GM21786 (cell line): ENCODE data around the gene TCF4.
A peak's percentile ranks its signal among the peaks of the same experiment; 100 is the strongest.

Experiments used
- ATAC-seq: cut with Tn5 transposase; IDR thresholded peaks from one replicate; pipeline ENCODE4 v1.9.1; 2021; ENCODE audit not compliant: unreplicated experiment

TCF4 gene

DNA sequence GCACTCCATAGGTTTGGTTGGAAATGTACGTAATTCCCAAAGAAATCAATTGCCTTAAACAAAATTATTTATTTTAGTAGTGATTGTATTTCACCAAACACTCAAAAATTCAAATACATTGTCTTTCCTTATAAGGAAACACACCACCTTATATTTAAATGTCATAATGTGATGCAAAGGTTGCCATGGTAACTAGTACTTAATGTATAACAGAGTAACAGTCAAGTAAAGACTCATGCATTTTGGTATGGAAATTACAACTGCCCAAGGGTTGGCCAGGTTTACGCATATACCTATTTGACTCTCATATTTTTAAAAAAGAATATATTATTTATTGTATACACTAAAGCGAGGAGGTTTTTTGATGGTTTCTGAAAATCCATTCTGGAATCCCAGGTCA lies 231.2 kb downstream of the TCF4 start:
- ATAC-seq, result no peak

DNA sequence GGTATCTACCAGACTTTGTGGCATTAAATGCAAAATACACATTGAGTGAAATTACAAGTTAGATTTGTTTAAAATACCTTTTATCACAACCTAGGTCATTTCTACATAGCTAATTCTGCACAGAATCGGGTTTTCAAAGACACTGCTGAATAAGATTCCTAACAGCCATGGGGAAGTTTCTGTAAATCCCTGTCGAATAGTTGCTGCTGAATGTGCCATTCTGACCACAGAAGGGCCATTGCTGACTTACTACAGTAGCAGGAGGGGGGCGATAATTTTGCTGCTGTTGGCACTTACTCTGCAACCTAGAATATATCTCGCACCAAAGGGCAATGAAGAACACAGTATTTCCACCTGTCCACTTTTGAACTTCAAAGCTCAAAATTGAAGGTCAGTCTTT lies 232.8 kb downstream of the TCF4 start:
- no peak for ATAC-seq

DNA sequence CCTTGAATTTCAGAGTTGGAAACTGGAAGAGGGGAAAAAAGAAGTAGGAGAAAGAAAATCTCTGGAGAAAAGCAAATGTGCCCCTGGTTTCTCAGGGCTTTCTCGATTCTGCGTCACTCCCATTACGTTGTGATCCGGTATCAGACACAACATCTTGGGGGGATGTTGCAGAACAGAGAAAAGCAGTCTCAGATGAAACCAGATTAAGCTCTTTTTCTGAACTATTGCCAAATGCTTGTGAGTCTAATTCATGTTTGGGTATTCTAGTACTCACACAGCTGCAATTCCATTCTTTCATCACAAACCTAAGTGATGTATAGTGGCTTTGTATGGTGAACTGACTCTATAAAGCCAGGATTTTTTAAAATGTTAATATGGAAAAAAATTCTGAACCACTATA lies 233.2 kb downstream of the TCF4 start:
- ATAC-seq, result no peak

DNA sequence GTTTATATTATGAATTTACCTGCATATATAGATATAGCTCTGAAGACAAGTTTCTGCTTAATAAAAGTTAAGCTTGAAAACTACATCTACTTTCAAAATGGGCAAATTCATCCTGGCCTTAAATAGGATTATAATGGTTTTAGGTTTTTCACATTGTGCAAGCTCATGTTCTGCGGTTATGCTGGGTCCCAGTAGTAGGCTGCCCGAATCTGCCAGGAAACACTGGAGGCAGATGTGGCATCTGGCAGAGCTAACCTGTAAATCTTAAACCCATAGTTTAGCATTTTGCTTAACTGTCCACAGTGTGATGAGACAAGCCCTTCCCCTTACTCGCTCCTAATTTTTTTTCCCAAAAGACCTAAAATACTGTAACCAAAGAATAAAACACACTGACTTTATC lies 234.2 kb downstream of the TCF4 start:
- ATAC-seq, result no peak

DNA sequence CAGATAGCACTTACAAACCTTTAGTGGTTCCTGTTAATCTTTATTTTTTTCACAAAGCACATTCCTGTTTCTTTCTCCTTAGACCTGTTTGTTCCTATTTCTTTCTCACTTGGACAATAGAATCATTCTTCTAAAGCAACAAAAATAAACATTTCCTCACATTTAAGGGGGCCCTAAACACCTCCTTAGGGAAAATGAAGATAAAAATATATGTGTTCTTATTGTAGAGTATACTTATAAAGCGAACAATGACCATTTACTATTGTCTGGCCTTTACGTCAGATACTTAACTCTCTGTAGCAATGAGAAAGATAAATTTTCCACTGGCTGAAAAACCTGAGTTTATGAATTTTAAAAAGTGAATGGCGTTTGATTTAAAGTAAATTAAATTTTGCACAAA lies 234.6 kb downstream of the TCF4 start:
- no peak for ATAC-seq

DNA sequence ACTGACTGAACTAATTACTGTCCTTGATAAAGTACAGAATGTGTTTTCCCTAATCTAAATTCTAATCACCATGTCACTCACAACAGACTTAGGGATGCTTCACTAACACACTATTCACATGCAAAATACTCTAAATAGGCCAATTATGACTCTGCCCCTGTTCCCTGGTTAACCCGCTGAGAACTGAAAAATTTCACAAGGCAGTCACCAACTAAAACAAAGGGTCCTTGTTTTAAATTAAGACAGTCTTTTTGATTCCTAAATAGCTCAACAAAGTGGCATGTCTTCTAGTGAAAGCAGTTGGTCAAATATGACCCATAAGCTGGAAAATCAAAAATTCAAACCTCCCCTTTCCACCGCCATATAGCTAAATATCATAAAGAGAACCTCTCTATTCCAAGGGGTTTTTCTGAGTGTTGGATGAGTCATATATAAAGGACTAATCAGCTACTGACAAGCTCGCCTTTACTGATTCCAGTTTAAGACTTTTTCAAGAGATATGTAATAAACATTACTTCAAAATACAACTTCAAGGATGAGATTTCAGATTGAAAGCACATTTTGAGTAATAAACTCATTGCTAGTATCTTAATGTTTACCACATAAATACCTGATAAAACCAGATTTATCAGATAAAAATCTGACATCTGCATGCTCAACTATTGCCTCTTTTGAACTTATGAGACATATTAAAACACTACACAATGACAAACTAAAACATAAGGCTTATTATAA lies 235.8 kb downstream of the TCF4 start:
- ATAC-seq, result peak; percentile 43

DNA sequence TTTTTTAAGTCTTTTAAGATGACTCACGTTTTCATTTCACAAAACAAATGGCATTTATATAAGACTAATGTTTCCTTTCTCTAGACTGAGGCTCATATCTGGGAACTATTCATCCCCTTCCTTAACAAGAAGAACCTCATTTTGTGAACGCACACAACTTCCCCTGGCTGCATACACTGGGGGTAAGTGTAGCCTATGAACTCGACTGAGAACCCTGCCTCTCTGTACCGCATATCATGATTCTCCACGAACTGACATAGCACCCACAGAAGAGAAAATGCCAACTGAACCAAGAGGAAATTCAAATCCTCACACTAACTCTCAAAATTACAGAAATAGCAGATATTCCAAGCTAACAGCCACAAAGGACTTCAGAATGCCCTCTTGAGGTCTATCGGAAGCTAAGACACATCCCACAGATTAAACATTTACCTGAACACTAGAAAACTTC lies 236.7 kb downstream of the TCF4 start:
- no peak for ATAC-seq

DNA sequence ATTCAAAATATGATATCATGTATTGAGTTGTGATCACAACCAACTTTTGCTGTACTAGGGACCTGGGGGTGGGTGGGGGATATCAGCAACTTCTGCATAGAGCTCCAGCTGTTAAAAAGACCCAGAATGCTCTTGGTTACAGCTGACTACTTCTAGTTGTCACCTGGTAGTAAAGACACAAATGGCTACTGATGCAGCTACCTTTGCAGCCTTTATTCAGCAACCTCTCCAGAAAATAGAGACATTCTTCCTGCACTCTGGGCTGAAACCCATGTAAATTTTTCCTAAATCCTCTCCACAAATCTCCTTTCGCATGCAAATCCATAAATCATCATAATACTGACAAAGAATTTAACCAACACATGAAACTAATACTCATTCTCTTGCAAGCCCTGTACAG lies 238.3 kb downstream of the TCF4 start:
- ATAC-seq, result no peak

DNA sequence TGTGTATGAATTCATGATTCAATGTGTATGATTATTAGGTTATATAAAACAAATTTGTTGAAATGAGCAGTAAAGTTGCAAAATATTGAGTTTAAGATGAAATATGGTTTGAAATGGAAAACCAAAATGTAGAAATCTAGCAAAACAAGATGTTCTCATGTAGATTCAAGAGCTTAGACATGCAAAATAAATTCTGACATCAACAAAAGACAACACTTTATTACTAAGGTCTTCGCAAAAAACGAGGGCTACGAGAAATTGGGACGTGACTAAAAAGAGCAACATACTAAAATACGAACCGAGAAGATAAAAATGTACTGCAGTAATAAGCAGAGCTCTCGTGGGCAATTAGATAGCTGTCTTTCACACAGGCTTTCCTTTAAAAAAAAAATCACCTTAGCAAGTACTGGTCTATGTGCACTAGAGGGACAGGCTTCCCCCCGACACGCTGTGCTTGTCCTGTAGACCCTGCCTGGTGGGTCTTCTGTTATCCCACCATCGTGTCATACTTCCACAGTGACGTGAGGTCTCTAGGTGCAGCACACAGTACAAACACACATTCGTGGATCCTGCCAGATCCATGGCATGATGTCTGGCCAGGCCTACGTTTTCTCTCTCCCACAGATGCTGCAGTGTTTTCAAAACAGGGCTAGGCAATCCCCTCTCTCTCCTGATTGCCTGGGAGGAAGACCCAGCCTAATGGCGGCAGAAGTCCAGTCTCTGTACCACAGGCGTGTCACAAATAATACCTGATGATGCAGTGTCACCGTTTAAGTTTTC lies 240.8 kb downstream of the TCF4 start:
- ATAC-seq, result no peak

DNA sequence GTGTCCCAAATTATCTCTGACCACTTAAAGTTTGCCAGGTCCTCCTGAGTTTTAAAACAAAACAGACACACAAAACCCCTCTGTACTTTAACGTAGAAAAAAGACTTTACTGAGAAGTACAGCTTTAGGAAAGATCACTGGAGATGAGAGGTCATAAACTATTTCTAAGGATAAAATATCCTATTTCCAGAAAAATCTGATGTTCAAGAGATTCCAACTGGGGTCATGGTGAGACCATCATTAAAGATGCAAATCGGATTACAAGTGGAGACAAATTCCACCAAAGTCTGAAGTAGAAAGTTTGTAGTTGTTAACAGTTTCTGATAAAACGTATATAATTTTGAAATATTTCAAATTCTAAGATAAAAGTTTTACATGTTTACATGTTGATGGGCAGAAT lies 241.6 kb downstream of the TCF4 start:
- ATAC-seq, result no peak

DNA sequence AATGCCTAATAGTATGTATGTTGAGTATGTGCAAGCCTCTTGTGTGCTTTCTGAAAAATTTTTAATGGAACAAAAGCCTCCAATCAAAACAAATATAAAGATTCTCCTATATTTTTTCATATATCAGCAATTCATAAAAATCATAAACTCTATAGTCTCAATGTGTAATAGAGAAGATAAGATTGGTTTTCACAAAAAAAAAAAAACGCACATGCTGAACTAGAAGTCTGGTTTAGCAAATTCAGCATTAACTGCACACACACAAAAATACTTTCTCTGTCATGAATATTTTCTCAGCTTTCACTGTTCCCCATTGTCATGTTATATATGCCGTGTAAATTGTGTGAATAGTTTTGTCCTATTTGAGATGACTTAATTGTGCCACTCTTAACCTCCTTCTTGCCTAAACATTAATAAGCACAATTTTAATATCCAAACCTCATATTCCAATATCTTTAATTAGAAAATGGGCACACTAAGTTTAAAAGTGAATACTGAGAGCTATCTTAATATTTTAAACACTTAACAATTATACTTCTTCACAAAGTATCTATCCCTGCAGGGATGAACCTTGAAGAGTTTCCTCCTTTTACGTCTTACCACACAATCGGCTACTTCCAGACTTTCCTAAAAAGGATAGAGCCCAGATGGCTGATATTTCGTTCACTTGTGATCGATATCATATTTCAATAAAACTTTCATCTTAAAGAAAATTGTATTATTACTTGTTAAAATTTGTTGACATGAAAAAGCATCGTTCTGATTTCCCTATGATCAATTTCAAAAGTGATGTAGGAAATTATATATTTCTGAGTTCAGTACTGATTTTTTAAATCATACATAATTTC lies 242.7 kb downstream of the TCF4 start:
- no peak for ATAC-seq

DNA sequence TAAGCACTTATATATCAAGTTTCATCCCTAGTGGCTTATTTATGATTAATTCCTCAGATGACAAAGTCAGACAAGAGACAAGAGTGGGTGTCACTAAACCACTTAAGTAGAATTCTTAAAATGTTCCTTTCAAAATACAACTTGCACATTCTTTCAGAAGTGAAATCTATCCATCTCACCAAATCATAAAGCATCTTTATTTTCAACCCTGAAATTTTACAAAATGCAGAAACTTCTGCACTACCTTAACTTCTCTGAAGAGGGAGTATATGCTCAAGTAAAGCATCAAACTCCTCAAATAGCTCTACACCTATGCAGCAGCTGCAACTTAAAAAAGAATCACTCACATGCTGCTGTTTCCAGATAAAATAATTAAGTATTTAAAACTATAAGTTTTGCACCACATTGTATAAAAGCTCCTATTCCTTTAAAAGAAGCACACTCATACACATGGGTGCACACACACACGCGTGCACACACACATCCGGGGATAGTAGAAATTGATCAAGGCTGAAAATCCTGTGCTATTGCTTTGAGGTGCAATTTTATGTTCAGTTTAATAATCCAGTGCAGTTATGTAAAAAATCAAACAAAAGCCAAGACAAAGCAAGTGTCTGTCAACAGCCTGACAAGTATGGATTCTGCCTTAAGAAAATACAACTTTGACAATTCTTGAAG lies 244.5 kb downstream of the TCF4 start:
- ATAC-seq, result no peak

DNA sequence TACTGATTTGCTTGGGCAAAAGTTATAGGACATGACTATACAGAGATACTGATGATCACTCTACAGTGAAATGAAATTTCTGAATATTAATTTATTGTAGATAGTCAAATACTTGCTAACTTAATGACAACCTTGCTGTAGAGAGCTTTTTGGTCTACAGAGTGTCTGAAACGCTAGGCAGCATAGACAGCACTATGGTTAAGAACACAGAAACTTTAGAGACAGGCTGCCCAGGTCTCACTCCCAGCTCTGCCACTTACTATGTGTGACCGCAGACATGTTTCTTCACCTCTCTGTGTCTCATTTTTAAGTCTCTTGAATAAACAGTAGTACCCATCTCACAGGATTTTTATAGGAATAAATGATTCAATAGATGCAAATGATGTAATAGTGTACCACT lies 247.0 kb downstream of the TCF4 start:
- no peak for ATAC-seq

DNA sequence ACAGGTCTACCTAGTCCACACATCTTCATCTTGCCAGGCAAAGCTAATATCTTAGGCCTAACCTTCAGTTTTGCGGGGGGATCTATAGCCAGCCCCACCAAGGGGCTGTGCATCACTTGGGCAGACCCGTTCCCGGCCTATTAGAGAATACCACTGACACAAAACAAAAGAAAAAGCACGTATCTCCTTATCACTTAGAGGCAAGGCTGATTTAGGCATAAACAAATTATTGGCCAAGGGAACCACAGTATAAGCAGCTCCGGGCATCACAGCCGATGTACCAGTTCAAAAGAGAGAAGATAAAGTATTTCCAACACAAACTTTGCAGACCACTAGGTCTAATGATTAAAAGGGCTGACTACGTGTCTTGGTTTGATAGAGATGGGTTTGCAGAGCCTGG lies 248.0 kb downstream of the TCF4 start:
- ATAC-seq, result no peak

DNA sequence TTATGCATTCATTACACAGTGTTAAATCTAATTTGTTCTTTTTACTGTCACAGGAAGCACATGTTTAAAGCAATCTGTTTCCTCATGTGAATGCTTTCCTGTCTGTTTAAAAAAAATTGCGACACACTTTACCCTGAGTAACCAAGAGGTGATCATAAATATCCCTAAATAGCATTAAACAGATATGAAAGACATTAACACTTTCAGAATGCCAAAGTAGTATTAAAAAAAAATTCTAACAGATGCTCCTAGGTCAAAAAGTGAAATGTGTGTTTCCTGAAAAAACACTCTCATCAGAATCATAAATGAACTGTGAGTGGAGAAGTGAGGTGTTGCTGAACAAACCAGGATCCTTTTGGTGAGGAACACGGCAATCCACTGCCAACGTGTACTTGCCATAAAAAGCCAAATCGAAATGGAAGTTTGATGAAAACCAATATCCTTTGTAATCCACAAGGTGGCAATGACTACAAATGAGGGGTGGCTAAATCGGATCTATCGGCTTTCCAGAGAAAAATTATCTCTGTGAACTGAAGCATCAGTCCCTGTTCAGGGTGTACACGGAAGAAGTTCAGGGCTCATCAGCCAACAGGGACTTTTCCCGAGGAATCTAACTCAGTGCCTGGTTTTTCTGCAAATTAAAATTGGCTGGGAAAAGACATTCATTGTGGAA lies 248.9 kb downstream of the TCF4 start:
- ATAC-seq, result no peak

DNA sequence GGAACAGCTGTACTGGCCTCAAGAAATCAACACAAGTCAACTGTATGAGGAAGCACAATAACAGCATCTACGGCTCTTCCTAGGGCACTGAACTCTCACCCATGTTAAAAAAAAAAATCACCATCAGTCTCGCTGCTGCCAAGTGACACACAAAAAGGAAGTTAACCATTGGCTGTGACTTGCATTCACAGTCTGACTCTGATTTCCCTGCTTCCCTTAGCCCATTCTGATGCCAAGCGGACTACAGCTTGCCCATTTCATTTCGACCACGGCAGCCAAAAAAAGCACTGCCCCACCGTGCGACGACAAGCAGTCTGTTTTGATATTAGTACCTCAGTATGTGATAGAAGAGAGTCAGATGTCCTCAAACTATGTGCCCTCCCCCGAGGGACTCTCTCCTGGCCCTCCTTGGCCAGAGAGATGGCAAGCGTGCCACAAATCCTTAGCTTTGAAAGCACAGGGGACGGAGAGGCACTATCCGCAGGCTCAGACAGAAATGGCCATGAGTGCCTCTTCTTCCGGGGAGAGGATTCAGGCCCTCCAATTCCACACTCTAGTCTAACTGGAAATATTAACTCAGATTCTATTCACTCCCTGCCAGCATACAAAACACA lies 250.0 kb downstream of the TCF4 start:
- ATAC-seq, result peak; percentile 64

DNA sequence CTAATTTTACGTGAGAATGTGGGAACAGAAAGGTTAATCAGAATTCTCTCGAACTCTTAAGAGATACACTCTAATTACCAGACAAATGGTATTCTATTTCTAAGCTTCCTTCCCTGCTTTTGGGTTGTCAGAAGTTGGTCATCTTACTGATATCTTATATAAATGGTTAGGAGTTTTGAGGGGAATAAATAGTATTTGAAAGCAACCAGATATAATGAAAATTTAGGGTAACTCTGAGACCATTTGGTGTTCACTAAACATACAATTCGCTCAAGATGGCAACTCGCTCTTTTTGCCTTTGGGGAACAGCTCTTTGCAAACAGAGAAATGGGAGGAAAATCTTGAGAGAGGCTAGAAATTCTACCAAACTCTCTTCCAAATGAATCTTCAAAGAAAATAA lies 250.9 kb downstream of the TCF4 start:
- no peak for ATAC-seq

DNA sequence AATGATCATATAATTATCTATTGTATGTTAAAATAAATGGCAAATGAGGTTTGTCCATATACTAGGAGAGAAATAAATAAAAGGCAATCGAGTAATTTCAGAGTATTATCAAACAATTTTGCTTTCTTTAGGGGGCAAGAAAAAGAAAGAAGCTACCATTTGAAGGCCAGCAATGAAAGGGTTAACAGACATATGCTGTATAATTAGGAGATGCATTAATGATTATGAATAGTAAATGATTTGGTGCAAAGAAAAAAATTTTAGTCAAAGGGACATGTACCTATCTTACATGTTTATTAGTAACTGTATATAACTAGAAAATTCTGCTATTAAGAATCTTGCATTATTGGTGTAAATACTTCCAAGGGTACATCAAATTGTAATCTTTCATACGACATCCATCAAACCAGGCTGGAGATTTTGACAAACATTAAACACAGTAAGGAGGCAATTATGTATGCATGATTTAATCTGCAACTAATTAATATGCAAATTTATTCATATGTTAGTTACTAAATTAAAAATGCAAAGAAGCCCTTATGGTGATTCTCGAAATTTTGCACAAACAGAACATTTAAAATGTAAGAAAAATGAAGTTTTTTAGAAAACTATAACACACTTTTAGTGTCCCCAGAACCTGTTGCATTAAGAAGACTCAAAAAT lies 251.4 kb downstream of the TCF4 start:
- no peak for ATAC-seq

DNA sequence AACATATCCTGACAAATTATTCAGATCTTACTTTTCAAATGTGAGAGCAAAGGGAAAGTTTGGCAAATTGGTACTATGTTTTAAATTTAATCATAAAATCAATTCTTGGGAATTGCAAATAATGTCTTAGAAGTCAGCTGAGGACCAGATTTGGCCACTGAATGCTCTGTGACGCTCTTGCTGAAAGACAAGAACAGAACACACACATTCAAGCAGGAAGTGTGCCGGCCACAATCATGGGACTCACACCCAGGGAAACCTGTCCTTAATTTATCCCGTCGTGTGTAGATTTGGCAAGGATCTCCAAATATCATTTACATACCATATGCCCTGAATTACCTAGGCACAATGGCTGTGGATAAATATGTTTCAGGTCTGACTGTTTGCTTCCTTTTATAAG lies 253.1 kb downstream of the TCF4 start:
- no peak for ATAC-seq

DNA sequence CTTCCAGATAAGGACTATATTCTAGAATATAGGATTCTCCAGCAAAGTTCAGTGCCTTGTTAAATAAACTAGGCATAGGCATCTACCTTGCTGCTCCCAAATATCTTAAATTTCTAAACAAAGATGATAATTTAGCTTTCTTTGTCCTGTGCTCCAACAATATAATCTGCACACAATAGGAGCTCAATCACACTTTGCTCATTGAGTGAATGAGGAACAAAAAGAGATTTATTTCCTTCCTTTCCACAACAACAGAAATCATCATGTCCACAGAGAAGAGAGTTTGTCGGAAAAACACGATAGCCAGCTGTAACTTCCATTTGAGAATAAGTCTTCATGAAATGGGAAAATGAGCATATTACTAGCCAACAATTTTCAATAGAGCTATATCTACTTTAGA lies 256.7 kb downstream of the TCF4 start:
- ATAC-seq, result no peak
